NCI-H748 treated with DMSO at 0.1 percent for 48 hours (cell line): ENCODE data around the gene RBL2.

ENCODE experiments used
- DNase-seq: peaks from one replicate; lab custom pipeline; 2025; lab: John Stamatoyannopoulos, UW

RBL2 gene

DNA sequence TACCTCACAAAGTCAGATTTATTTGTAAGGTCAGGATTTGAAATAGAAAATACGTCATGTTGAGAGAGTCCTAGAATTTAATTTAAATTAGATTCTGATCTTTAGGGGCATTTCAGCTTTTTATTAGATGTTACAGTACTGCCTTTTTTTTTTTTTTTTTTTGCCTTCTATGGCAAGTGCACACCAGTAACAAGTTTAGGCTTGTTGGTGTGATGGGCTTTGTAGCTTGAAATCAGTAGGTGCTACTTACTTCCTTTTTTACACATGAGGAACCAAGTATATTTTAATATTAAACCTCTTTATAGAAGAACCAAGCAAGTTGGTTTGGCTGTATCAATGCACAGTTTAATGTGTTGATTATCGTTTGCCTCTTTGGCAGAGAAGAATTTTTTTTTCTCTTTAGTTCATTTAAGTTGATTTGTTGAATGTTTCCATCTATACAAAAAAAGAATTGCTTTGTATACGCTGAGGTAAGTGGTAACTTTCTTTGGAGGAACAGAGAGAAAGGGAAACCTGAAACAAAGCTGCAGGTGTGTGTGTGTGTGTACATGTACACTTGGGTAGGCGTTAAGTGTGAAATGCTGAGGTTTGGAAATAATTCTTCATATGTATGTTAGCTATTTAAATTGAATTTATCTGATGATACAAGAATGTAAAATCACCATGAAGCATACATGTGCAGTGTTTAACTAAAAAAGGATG is 15.7 kb downstream of the RBL2 start:
- DNase-seq = no peak

DNA sequence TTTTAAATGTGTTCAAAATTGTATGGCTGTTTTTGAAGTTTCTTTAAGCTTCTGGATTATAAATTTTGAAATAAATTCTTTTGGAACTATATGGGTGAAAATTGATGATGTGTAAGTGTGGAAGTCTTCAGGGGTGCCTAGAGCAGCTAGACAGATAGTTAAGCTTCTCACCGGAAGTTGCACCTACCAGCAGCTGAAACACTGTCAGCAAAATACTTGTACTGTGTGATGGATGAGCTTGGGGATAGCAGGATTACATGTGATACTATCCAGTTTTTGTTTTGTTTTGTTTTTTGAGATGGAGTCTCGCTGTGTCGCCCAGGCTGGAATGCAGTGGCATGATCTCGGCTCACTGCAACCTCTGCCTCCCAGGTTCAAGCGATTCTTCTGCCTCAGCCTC is 19.7 kb downstream of the RBL2 start:
- DNase-seq = no peak

- no peak for DNase-seq
Observed at GRCh38 chr16:53456625-53457024, 22.4 kb downstream of the RBL2 start.

- no peak for DNase-seq
Observed at GRCh38 chr16:53457670-53458069, 23.4 kb downstream of the RBL2 start.

- DNase-seq = no peak
Observed at GRCh38 chr16:53458635-53459034, 24.4 kb downstream of the RBL2 start.

DNA sequence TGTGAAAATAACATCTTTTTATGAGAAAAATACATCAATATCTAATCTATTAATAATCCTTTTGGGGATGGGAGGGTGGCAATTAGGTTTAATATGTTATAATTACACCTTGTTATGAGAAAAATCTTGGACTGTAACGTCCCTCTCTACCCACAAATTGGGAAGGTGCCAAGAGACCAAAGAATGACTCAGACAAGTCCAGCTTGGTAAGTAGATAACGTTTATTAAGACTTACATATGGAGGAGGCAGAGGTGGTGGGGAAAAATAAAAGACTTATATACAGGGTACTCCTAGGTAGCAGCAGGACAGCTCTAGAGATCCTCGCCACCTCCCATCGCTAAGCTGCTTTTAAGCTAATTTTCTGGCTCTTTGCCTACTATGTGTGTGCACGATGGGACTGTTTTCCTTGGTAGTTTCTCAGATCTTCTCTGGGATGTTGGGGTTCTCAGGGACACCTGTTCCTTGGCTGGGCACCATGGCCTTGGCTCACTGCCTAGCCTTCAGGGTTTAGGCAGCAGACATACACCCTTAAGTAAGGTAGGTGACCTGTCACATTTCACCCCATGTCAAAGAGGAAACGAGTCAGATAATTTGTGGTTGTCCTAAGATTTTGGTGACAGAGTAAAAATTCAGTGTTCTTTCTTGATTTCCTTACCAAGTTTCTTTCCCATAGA is 31.5 kb downstream of the RBL2 start:
- DNase-seq = no peak

GRCh38 chr16:53476867-53477266 is 42.6 kb downstream of the RBL2 start:
- no peak for DNase-seq

GRCh38 chr16:53478965-53479364 is 44.7 kb downstream of the RBL2 start:
- DNase-seq = no peak

DNA sequence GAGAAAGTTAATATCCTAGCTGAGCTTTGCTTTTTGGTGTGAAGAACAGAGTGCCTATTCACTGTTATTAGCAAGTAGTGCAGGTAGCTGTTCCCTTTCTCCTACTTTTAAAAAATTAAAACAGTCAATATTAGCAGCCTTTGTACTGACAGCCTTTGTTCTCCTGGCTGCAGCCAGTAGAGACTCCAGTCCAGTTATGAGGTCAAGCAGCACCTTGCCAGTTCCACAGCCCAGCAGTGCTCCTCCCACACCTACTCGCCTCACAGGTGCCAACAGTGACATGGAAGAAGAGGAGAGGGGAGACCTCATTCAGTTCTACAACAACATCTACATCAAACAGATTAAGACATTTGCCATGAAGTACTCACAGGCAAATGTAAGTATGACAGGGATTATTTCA is 46.1 kb downstream of the RBL2 start:
- DNase-seq = no peak

DNA sequence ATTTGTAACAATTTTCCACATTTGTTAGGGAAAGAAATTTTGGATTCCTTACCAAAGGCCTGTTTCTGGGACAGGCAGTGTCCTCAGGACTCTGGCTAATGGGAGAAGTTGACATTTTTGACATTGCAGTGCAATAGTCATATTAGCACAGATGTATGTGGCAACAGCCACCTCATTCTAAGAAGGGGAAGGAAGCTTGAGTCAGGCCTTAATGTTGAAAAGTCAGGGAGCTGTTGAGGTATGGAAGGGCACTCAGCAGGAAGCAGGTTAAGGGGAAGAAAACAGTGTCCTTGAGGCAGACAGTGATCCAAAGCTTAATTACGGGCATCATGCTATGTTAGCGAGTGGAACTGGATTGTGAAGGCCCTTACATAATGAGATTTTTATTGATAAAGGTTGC is 47.9 kb downstream of the RBL2 start:
- DNase-seq = no peak

GRCh38 chr16:53484542-53484941 is 50.3 kb downstream of the RBL2 start:
- no peak for DNase-seq

DNA sequence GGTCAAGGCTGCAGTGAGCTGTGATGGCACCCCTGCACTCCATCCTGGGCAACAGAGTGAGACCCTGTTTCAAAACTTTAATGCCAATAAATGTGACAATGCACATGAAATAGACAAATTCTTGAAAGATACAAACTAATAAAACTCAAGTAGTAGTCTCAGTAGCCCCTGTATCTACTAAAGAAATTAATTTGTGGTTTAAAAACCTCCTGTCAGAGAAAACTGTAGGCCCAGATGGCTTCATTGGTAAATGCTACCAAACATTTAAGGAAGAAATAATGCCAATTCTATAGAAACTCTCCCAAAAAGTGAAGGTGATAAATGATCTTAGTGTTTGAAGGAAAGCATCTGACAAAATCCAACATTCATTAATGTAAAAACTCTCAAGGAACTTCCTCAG is 52.0 kb downstream of the RBL2 start:
- no peak for DNase-seq

DNA sequence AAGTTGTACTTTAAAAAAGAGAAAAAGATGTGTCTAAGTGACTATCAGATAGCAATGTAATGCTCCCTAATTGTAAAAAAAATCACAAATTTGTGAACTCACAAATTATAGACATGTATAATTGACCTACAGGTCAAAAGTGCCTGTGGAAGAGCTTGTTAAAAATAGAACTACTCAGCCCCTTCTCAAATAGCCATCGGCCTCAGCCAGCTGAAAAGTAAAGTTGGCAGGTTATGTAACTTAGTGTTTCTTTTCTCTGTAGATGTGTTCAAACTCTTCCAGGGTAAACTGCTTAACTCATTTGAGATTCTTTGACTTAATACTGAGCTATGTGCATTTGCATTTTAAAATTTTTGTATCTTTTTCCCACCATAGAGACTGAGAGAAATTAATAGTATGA is 55.5 kb downstream of the RBL2 start:
- no peak for DNase-seq

GRCh38 chr16:53492503-53492902 is 58.2 kb downstream of the RBL2 start:
- no peak for DNase-seq

DNA sequence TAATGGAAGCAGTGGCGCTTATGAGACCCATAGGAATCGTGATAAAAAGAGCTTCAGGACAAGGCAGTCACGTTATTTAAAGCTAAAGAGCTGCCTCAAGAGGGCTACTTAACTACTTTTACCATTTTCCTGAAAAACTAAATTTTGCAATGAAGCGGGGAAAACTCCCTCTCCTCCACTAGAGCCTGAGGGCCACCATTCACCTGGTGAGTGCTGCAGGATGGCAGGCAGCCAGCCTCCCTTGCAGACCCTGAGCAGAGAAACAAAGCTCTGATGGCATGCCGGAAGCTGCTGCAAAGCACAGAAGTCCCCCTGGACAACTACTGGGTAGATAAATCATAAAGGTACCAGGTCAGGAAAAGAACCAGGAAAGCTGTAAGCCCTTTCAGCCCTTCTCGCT is 60.4 kb downstream of the RBL2 start:
- no peak for DNase-seq

DNA sequence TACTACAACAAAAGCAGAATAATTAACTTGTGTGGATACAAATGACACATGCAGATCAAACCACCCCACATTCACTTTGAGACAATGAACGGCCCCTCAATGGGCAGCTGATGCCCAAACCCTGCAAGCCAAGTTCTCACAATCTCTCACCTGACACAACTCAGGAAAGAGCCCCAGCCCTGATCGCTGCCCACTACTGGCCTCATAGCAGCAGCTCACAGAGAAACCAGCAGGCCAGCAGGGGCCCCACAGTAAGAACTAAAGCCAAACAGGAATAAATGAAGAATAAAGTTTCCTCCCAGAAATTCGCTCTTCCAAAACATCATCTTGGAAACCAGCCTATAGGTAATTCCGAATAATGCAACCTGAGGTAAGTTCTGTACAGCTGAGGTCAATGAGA is 61.1 kb downstream of the RBL2 start:
- no peak for DNase-seq

- no peak for DNase-seq
Observed at GRCh38 chr16:53498984-53499383, 64.7 kb downstream of the RBL2 start.

- no peak for DNase-seq
Observed at GRCh38 chr16:53501216-53501859, 67.1 kb downstream of the RBL2 start.

DNA sequence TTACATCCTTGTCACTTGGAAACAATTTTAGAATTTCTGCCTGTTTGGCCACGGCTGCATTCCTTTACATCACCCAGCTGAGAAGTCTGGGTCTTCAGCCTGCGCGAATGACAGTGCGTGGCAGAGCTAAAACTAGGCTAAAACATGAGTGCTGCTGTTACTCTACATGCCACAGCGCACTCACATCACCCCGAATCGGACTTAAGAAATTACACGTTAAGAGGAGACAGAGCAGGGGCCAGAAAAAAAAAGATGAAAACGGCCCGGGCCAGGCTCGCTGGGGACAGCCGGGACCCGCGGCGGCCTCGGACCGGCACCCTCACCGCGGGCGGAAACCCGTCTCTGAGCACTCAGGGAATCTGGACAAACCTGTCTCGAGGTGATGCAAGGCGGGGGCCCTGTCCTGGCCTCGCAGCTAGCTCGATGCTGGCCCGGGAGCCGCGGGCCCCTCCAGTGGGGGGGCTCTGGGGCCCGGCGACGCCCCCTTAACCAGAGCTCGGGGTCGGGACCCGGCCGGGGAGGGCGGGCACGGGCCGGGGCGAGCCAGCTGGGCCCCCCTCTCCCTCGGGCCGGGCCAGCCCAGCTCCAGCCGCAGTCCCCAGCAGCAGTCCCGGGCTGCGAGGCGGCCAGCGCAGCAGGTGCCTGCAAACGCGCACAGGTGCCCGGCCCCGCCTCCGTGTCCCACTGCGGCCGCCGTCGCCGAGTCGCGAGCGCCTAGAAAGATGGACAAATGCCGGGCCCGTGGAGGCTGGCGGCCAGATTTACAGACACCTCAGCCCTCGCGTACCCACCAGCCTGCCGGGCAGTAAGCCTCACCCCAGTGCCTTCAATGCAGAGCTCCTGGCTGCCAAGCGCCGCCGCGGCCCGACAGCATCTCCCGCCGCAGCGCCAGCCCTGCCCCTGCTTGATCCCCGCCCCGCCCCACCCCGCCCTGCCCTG is 68.3 kb downstream of the RBL2 start, which contains the start of gene AKTIP:
AKTIP (minus strand) TSS at position 879 of the 939 bp plus-strand sequence. CDS start 2,950 bp downstream, outside the sequence.
- peak; percentile 49 for DNase-seq

- DNase-seq = peak; percentile 96
Observed at GRCh38 chr16:53503270-53503923, 69.1 kb downstream of the RBL2 start.

GRCh38 chr16:53503991-53504663 is 69.9 kb downstream of the RBL2 start:
- no peak for DNase-seq
